ENCODE results near the gene RHD.
"Not testable (repeated sequence)": the region's sequence is repeated elsewhere in the genome, so short reads cannot be mapped to it uniquely, and the experiment has no call there.

RHD gene

DNA sequence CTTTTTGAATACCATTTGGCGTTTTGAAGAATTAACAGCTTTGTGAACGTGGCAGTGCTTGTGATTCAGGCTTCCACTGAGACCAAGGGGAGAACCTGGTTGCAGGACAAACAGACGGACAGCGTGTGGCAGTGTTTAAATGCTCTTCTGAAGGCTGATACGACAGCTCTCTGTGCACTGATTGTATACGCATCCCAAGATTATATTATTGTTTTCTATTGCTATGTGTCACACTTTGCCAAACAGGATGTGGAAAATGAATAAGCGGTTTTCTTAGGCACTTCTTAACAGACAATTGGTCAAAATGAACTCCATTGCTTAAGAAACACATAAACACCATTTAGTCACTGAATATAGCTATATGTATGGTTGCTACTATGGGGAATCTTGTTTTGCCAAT, 12.5 kb upstream of the RHD start:
- DNase-seq = not testable (repeated sequence)

DNA sequence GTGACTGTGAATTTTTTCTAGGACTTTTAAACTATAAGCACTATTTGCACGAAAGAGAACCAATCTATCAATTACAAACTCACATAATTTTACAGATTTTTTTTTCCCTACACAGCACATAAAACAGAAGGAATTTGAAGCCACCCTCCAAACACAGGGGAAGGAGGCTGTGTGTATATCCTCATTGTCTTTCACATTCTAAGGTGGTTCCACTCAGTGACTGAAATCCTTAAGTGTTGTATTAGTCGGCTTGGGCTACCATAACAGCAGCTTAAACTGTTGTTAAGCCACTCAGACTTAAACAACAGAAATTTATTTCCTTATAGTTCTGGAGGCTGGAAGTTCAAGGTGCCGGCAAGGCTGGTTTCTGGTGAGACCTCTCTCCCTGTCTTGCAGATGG, 12.0 kb upstream of the RHD start:
- DNase-seq = not testable (repeated sequence)

GRCh38 chr1:25266554-25267287, 5.6 kb upstream of the RHD start:
- not testable (repeated sequence) for DNase-seq

DNA sequence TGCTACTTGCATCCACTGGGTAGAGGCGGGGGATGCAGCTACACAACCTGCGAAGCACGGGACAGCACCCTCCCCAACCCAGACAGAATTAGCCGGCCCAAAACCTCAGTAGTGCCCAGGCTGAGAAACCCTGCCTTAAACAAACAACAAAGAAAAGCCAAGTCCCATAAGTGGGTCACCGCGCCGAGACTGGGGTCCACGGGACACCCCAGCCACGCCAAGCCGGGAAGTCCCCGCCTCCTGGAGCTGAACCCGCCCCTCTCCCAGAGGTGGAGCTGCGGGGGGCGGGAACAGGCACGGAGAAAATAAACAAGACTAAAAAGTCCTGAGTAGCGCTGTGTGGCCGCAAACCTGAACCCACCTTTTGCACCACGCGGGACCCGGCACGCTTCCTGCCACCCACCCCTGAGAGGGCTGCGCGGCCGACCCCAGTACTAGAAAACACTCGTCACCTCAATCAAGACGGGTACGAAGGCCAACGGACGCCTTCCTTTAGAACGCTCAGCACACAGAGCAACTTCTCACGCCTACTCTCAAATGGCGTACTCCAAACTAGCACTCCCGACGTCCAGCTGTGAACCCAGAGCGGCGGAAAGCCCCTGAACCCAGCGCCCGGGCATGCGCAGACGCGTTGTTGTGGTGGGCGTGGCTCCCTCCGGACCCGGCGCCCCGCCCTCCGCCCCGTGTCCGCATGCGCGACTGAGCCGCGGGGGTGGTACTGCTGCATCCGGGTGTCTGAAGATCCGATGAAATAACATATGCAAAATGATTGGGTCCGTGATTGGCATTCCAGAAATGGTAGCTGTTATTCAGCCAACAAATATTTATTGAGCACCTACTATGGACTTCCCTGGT, 4.8 kb upstream of the RHD start:
- peak; percentile 88 for DNase-seq

DNA sequence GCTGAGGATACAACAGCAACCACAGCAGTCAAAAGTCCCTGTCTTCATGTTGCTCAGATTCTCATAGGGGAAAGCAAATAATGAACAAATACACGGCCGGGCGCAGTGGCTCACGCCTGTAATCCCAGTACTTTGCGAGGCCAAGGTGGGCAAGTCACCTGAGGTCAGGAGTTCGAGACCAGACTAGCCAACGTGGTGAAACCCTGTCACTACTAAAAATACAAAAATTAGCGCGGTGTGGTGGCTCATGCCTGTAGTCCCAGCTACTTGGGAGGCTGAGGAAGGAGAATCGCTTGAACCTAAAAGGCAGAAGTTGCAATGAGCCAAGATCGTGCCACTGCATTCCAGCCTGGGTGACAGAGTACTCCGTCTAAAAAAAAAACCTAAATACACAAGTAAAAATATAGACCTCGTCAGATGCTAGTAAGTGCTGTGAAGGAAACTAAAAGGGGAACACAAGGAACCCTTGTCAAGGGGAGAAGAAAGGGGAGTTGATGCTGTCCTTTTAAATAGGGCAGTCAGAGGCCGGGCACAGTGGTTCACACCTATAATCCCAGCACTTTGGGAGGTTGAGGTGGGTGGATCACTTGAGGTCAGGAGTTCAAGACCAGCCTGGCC, 4.1 kb upstream of the RHD start:
- not testable (repeated sequence) for DNase-seq

GRCh38 chr1:25275648-25276047, 3.3 kb downstream of the RHD start:
- not testable (repeated sequence) for DNase-seq

DNA sequence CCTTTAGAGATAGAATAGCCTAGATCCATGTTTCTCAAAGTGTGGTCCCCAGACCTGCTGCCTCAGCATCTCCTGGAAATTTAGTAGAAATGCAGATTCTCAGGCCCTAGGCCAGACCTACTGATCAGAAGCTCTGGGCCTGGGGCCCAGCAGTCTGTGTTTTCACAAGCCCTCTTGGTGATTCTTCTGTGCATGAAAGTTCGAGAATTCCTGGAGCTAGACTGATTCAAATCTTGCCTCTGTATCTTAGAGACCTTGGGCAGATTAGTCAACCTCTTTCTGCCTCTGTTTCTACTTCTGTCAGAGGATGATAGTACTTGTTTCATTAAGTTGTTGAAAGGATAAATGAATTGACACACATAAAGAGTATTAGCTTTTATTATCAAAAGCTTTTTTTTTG, 5.0 kb downstream of the RHD start:
- DNase-seq = not testable (repeated sequence)

DNA sequence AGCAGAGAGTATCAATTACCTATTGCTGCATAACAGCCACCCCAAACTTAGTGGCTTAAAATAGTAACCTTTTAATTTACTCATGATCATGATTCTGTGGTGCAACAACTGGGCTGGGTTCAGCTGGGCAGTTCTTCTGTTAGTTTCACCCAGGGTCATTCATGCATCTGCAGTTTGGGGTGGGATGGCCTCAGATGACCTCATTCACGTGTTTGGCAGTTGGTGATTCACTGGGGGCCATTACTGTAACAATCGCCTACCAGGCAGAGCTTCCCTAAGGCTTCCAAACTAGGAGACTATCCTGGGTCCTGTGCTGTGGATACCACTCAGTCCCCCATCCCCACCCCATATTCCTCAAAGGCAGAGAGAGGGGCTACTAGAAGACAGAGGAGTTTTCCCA, 6.0 kb downstream of the RHD start:
- DNase-seq = not testable (repeated sequence)

GRCh38 chr1:25278790-25279189, 6.5 kb downstream of the RHD start:
- not testable (repeated sequence) for DNase-seq

DNA sequence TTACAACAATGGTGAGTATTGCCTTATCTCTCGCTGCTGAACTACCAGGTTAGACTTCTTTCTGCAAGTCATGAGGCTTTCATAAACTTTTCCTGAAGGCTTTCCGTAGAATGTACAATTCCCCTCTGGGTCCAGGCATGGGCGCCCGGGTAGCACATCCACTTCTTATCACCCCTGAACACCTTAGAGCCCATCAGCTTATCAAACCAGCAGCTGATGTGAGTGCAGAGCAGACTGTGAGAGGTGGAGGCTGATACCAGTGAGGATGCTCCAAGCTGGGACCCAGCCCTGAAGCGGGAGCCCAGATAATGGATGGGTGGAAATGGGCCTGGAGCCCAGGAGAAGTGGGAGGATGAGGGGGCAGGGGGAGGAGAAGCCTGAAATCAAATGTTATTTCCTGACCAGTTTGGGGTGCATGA, 7.4 kb downstream of the RHD start:
- not testable (repeated sequence) for DNase-seq

DNA sequence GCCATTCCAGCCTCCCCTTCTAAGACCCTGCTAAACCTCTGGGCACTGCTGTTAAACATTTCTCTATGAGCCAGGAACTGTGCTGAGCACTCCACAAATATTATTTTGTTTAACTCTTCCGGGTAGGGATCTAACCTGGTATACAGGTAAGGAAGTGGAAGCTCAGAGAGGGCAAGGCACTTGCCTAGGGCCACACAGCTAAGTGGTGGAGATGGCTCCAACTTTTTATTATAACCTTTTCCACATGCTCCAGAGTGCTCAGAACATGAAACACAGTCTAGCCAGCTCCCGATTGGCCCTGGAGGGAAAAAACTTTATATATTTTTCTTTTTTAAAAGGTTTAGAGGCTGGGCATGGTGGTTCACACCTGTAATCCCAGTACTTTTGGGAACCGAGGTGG, 13.6 kb downstream of the RHD start:
- not testable (repeated sequence) for DNase-seq

- peak; percentile 27 for DNase-seq
Measured at GRCh38 chr1:25287164-25287563, 14.9 kb downstream of the RHD start.

- DNase-seq = not testable (repeated sequence)
Measured at GRCh38 chr1:25288573-25289101, 16.3 kb downstream of the RHD start.

- not testable (repeated sequence) for DNase-seq
Measured at GRCh38 chr1:25290043-25290442, 17.7 kb downstream of the RHD start.

- not testable (repeated sequence) for DNase-seq
Measured at GRCh38 chr1:25293426-25293825, 21.1 kb downstream of the RHD start.

DNA sequence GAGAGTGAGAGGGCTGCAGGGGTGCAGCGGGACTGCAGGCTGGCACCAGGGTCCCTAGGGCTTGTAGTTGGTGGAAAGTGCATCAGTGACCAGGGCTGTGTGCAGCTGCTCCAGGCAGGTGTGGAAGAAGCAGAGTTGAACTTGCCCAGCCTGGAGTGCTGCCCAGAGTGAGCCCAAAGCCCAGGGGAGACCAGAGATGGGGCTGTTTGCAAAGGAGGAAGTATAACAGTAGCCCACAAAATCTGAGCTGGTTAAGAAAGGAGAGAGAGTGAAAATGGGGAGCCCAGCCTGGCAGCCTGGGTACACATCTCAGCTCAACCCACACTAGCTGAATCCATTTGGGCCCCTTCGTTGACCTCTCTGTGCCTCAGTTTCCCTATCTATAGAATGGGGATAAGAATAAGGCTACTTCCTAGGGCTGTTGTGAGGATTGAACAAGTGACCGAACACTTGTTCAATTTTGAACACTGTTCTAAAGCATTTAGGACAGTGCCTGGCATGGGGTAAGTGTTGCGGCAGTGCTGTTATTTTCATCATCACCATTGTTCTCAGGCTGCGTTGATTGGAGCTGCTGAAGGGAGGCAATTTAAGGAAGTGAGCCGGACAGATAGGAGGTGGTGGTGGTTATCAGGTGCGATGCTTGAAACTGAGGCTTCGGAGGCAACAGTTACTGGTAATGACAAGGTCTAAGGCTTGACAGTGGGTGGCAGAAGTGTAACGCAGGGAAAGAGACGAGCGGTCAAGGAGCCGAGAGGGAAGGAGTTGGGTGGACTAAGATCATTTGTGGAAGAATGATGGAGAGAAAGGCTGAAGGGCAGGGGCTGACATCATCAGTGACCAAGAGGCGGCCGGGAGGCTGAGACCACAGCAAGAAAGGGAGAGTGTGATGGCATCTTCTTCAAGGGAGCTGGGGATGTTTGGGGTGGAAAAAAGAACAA, 22.8 kb downstream of the RHD start:
- not testable (repeated sequence) for DNase-seq

GRCh38 chr1:25296501-25296900, 24.2 kb downstream of the RHD start:
- not testable (repeated sequence) for DNase-seq

DNA sequence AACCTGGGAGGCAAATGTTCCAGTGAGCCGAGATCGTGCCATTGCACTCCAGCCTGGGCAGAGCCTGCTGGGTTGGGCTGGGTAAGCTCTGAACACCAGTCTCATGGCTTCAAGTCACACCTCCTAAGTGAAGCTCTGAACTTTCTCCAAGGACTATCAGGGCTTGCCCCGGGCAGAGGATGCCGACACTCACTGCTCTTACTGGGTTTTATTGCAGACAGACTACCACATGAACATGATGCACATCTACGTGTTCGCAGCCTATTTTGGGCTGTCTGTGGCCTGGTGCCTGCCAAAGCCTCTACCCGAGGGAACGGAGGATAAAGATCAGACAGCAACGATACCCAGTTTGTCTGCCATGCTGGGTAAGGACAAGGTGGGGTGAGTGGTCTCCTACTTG, 28.4 kb downstream of the RHD start:
- not testable (repeated sequence) for DNase-seq

DNA sequence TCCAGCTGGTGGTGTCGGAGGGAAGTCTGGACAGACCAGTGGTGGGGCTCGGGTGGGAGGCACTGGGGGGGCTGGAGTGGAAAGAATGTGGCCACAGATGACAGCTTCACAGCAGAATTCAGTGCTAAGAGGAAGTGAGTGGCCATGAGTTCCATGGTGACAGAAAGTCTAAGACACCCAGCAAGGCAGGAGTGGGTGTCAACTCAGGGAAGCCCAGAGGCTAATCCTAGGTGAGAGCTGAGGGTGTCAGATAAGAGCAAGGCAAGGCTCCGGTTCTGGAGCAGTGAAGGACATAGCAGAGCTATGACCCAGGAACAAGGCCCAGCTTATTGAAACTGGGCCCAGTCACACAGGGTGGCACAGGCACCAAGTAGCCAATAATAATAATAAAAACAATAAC, 30.0 kb downstream of the RHD start:
- DNase-seq = not testable (repeated sequence)

- not testable (repeated sequence) for DNase-seq
Measured at GRCh38 chr1:25304936-25305335, 32.6 kb downstream of the RHD start.

GRCh38 chr1:25308168-25308567, 35.9 kb downstream of the RHD start:
- not testable (repeated sequence) for DNase-seq

- not testable (repeated sequence) for DNase-seq
Measured at GRCh38 chr1:25309085-25309484, 36.8 kb downstream of the RHD start.
